ENCODE data around the gene PELI2.

The PELI2 gene

GRCh38 chr14:56310643-56311042 is 192.4 kb downstream of the PELI2 start:
- no peaks in the 10 kb centered on the region for H3K9me3 Mint-ChIP-seq
- no peaks in the 10 kb centered on the region for H3K4me1 Mint-ChIP-seq (ENCODE audit: low read depth)
- no peak overlapping the region for H3K27ac Mint-ChIP-seq
- H3K27me3 Mint-ChIP-seq: no peaks in the 10 kb centered on the region
- no peak overlapping the region for H3K4me3 Mint-ChIP-seq
- DNase-seq: no peak
- no peaks in the 10 kb centered on the region for H3K36me3 Mint-ChIP-seq (ENCODE audit: low read depth)

DNA sequence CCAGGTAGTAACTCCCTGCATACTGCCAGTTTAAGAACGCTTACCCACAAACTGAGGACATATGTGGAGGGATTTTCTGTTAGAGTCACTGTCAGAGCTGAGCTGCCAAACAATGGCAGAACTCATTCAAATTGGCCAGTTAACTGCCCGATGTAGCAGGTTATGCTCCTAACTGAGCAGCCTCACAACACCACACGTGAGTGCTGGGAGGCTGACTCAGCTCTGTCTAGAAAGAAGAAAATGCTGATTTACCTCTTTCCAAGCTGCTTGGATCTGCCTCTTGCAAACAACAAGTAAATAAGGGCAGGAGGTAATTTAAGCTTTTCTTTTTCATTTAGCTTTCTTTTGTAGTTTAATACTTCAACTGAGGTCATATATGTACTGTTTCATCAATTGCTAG is 195.6 kb downstream of the PELI2 start:
- no peaks in the 10 kb centered on the region for H3K27me3 Mint-ChIP-seq
- no peak overlapping the region for H3K4me3 Mint-ChIP-seq
- H3K36me3 Mint-ChIP-seq (ENCODE audit: low read depth): no peaks in the 10 kb centered on the region
- no peak for DNase-seq
- H3K4me1 Mint-ChIP-seq (ENCODE audit: low read depth): no peaks in the 10 kb centered on the region
- H3K27ac Mint-ChIP-seq: no peak overlapping the region
- no peaks in the 10 kb centered on the region for H3K9me3 Mint-ChIP-seq

DNA sequence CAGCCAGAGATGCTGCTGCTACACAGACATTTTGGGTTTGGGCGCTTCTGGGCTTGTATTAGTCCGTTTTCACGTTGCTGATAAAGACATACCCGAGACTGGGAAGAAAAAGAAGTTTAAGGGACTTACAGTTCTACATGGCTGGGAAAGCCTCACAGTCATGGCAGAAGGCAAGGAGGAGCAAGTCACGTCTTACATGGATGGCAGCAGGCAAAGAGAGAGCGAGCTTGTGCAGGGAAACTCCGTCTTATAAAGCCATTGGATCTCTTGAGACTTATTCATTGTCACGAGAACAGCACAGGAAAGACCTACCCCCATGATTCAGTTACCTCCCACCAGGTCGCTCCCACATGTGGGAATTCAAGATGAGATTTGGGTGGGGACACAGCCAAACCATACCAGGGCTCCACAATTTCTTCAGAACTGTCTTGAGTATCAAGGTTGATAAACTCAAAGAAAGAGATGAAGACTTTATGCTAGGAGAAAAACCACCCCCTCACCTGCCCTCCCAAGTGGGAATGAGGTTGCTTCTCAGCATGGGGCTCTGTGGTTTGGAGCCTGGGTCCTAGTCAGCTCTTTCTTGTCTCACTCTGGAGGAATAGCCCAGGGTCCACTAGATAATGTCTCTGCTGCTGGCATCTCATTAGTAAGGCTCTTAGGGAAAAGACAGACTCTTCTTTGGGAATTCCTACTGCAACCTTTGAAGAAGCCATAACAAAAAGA is 200.3 kb downstream of the PELI2 start:
- no peak overlapping the region for H3K27ac Mint-ChIP-seq
- H3K27me3 Mint-ChIP-seq: no peaks in the 10 kb centered on the region
- no peak for DNase-seq
- no peaks in the 10 kb centered on the region for H3K9me3 Mint-ChIP-seq
- H3K4me3 Mint-ChIP-seq: no peak overlapping the region
- no peaks in the 10 kb centered on the region for H3K4me1 Mint-ChIP-seq (ENCODE audit: low read depth)
- no peaks in the 10 kb centered on the region for H3K36me3 Mint-ChIP-seq (ENCODE audit: low read depth)

GRCh38 chr14:56321861-56322260 is 203.7 kb downstream of the PELI2 start:
- Mint-ChIP-seq H3K27ac (no peak overlapping the region), H3K4me1 (ENCODE audit: low read depth) (no peaks in the 10 kb centered on the region), H3K4me3 (no peak overlapping the region), H3K9me3 (no peaks in the 10 kb centered on the region), H3K36me3 (ENCODE audit: low read depth) (no peaks in the 10 kb centered on the region), H3K27me3 (no peaks in the 10 kb centered on the region)
- DNase-seq: no peak

- no peaks in the 10 kb centered on the region for H3K4me1 Mint-ChIP-seq (ENCODE audit: low read depth)
- no peaks in the 10 kb centered on the region for H3K9me3 Mint-ChIP-seq
- no peak overlapping the region for H3K4me3 Mint-ChIP-seq
- H3K27ac Mint-ChIP-seq: no peak overlapping the region
- no peak for DNase-seq
- no peaks in the 10 kb centered on the region for H3K36me3 Mint-ChIP-seq (ENCODE audit: low read depth)
- no peaks in the 10 kb centered on the region for H3K27me3 Mint-ChIP-seq
These were observed 204.3 kb downstream of the PELI2 start for GRCh38 chr14:56322531-56322930.

DNA sequence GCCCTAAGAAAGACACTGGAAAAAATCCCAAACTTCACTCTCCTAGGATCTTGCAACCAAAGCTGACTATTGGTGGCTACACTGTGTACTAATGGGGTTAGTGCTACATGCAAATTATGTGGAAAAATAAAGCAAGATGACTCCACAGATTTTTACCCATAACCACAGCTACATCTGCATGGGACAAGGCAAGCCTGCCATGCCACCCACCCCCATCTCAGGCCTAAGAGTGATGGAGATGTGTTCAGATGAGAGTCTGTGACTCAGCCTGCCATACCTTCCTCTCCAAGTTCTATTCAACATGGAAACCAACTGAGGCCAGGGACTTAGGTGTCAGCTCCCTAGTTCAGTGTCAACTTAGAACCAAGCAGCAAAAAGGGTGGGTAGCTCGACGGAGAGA is 206.2 kb downstream of the PELI2 start:
- H3K4me1 Mint-ChIP-seq (ENCODE audit: low read depth): no peaks in the 10 kb centered on the region

GRCh38 chr14:56324856-56325699 is 206.9 kb downstream of the PELI2 start:
- Mint-ChIP-seq H3K4me1 (ENCODE audit: low read depth) (no peaks in the 10 kb centered on the region), H3K27me3 (no peaks in the 10 kb centered on the region), H3K9me3 (no peaks in the 10 kb centered on the region), H3K36me3 (ENCODE audit: low read depth) (no peaks in the 10 kb centered on the region), H3K4me3 (no peak overlapping the region), H3K27ac (no peak overlapping the region)
- DNase-seq: no peak

More for the DNA sequence above, 206.2 kb downstream of the PELI2 start:
- H3K4me3 Mint-ChIP-seq: no peak overlapping the region
- no peaks in the 10 kb centered on the region for H3K27me3 Mint-ChIP-seq
- no peaks in the 10 kb centered on the region for H3K9me3 Mint-ChIP-seq
- no peaks in the 10 kb centered on the region for H3K36me3 Mint-ChIP-seq (ENCODE audit: low read depth)
- H3K27ac Mint-ChIP-seq: no peak overlapping the region
- no peak for DNase-seq

- no peak overlapping the region for H3K27ac Mint-ChIP-seq
- peaks cover 5% of the 10 kb centered on the region for H3K4me1 Mint-ChIP-seq (ENCODE audit: low read depth)
- no peak overlapping the region for H3K4me3 Mint-ChIP-seq
- no peak for DNase-seq
- no peaks in the 10 kb centered on the region for H3K36me3 Mint-ChIP-seq (ENCODE audit: low read depth)
- no peaks in the 10 kb centered on the region for H3K9me3 Mint-ChIP-seq
- no peaks in the 10 kb centered on the region for H3K27me3 Mint-ChIP-seq
These were observed 209.8 kb downstream of the PELI2 start for GRCh38 chr14:56328021-56328420.

DNA sequence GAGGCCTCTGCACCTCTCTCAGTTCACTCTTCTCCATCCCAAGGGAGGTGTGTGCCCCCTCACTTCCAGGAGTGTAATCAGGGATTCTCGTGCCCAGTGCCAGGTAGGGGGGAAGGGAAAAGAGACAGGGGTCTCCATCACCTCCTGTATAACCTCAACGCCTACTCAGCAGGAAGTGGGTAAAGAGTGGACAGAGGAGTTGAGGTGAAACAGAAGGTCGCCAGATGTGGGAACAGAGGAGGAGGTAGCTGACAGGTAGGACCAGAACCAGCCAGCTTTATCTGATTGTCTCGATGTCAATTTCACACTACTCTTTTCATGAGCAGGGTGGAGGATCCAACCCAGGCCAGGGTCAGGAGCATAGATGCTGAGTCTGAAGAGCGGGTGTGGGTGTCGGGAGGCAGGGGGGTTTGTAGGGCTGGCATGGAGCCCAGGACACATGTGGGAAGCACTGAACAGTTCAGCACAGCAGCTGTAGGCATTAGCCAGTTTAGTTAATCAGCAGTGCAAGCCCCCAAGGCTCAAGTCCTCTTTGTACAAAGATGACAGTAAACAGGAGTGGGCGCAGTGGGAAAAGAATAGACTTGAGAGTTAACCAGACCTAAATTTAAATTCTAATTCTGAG is 213.5 kb downstream of the PELI2 start:
- Mint-ChIP-seq H3K9me3 (no peaks in the 10 kb centered on the region), H3K4me3 (no peak overlapping the region), H3K4me1 (ENCODE audit: low read depth) (peaks cover 12% of the 10 kb centered on the region), H3K27me3 (no peaks in the 10 kb centered on the region), H3K27ac (no peak overlapping the region), H3K36me3 (ENCODE audit: low read depth) (no peaks in the 10 kb centered on the region)
- DNase-seq: no peak

GRCh38 chr14:56333359-56334292 is 215.4 kb downstream of the PELI2 start:
- no peak overlapping the region for H3K4me3 Mint-ChIP-seq
- no peaks in the 10 kb centered on the region for H3K9me3 Mint-ChIP-seq
- H3K36me3 Mint-ChIP-seq (ENCODE audit: low read depth): no peaks in the 10 kb centered on the region
- H3K27ac Mint-ChIP-seq: no peak overlapping the region
- H3K4me1 Mint-ChIP-seq (ENCODE audit: low read depth): peaks cover 12% of the 10 kb centered on the region
- no peaks in the 10 kb centered on the region for H3K27me3 Mint-ChIP-seq
- no peak for DNase-seq

DNA sequence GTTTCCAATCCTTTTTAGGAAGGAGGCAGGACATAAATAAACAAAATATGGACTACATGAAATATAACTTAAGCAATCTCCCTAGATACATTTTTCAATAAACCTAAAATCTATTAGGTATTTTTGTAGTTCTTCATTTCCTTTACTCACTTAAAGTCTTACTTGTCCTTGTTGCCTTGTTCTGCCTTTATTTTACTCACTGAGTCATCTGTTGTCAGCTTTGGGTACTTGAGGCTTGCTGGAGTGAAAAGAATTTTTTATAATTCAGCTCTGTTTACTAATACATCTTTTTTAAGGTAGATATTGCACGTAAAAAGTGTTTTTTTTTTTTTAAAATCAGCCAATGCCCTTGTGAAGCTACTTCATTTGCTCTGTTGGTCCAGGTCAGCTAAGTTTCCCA is 216.2 kb downstream of the PELI2 start:
- no peaks in the 10 kb centered on the region for H3K9me3 Mint-ChIP-seq
- H3K4me1 Mint-ChIP-seq (ENCODE audit: low read depth): peaks cover 12% of the 10 kb centered on the region
- no peaks in the 10 kb centered on the region for H3K27me3 Mint-ChIP-seq
- no peak for DNase-seq
- H3K27ac Mint-ChIP-seq: no peak overlapping the region
- no peaks in the 10 kb centered on the region for H3K36me3 Mint-ChIP-seq (ENCODE audit: low read depth)
- no peak overlapping the region for H3K4me3 Mint-ChIP-seq

DNA sequence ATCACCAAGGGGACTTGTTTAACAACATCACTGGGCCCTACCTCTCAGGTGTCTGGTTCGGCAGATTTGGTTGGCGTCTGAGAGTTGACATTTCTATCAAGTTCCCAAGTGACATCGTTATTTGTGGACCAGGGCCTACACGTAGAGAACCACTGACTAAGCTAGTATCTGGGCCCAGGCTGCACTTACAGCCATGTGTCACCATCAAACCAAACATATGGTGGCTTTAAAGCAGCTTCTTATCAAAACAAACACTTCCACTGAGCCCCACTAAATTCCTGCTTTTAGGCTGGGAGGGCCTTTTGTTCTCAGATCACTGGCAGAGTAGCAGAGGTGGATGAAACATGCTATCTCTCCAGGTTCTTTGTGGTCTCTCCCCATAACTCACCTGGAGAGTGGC is 220.5 kb downstream of the PELI2 start:
- Mint-ChIP-seq H3K4me1 (ENCODE audit: low read depth) (peaks cover 4% of the 10 kb centered on the region), H3K4me3 (no peak overlapping the region), H3K27ac (no peak overlapping the region), H3K9me3 (no peaks in the 10 kb centered on the region), H3K36me3 (ENCODE audit: low read depth) (no peaks in the 10 kb centered on the region), H3K27me3 (no peaks in the 10 kb centered on the region)
- no peak for DNase-seq

GRCh38 chr14:56339855-56340701 is 221.9 kb downstream of the PELI2 start:
- no peak overlapping the region for H3K4me3 Mint-ChIP-seq
- no peak overlapping the region for H3K27ac Mint-ChIP-seq
- H3K36me3 Mint-ChIP-seq (ENCODE audit: low read depth): no peaks in the 10 kb centered on the region
- peak; percentile 63 for DNase-seq
- H3K4me1 Mint-ChIP-seq (ENCODE audit: low read depth): peaks cover 3% of the 10 kb centered on the region
- H3K9me3 Mint-ChIP-seq: no peaks in the 10 kb centered on the region
- no peaks in the 10 kb centered on the region for H3K27me3 Mint-ChIP-seq

Measured in activated T-cell treated with anti-CD3 and anti-CD28 coated beads, Interleukin-2, amount 50 U/mL, for 24 hours (primary cell).